Body of pancreas (tissue), 4 donors: ENCODE results near the gene DLG2.

Experiments
- CTCF ChIP-seq, 7 experiments: fragments of 450-650 bp in 4 of 7; fragments of 200-600 bp in 3 of 7; sonication (generic) in 3 of 7; IDR thresholded peaks; one replicate each; pipeline ENCODE4 v1.5.1; 2016 to 2019; ENCODE audit warnings: antibody characterized with exemption in 7 of 7
- POLR2A ChIP-seq, 3 donors: fragments of 450-650 bp; IDR thresholded peaks; one replicate each; pipeline ENCODE4 v1.6.1; 2016; ENCODE audit warnings: antibody characterized with exemption in 3 of 3, mild to moderate bottlenecking in 2 of 3

DNA sequence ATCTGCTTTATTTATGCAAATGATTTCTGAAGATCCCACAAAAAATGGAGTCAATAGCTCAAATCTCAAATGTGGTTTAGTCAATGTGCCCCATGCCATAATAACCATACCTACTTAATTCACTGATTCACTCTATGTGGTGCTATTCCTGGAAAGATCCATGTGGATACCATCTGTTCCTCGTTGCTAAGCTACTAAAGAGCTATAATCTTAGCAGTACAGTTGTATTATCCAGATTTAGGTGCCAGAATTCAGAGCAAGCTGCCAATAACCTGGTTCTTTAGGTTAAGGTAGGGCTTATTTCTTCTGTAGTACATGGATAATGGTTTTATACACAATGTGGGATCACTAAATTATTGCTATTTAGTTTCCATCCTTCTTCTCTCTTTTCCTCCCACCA is 1366.3 kb downstream of the DLG2 start:
- no peak for TF ChIP-seq CTCF (IDR thresholded peaks at IDR 0.05)
- TF ChIP-seq POLR2A (IDR thresholded peaks at IDR 0.05), result no peak
